Colon (tissue), 2 donors: ENCODE data around the gene NEAT1.

Experiments
- FAIRE-seq: peaks from 2 replicates; lab custom pipeline; 2012; peaks lifted over from hg19 to GRCh38; lab: Jason Lieb, UNC
- donor health status: control.
- donor health status: control.

The NEAT1 gene

GRCh38 chr11:65486570-65487466 is 64.2 kb downstream of the NEAT1 start:
- FAIRE-seq, result no peak

DNA sequence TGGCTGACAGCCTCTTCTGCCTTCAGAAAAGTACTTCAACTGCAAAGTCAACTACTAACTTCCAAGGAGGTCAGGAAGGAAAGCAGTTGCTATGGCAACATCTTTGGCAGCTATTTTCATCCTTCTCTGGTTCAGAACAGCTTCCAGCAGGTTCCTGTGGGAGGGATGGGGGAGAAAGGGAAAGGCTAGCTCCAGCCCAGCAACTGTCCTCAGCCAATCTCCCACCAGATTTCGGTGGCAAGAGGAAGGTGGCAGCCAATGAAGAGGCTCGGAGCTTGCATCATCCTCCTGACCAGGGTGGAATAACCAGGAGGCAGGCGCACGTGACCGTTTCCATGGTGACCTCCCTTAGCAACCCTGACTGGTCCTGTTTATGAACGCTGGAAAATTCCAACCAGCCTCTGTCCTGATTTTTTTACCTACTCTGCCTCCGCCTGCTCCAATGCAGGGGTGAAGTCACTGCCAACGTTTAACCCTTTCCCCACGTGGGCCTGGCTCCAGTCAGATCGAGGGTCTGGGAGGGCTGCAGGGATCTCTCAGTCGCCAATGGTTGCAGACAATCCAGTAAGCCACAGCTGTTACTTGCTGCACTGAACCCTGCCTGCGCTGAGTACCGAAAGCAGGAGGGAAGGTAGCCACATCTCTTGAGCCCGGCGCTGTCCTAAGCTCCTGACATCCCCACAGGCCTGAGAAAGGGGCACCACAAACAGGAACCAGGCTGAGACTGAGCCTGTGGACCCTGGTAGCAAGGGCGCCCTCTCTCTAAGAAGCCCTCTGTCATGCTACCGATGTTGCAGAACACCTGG is 65.1 kb downstream of the NEAT1 start:
- no peak for FAIRE-seq

GRCh38 chr11:65488273-65489034 is 65.9 kb downstream of the NEAT1 start:
- no peak for FAIRE-seq

DNA sequence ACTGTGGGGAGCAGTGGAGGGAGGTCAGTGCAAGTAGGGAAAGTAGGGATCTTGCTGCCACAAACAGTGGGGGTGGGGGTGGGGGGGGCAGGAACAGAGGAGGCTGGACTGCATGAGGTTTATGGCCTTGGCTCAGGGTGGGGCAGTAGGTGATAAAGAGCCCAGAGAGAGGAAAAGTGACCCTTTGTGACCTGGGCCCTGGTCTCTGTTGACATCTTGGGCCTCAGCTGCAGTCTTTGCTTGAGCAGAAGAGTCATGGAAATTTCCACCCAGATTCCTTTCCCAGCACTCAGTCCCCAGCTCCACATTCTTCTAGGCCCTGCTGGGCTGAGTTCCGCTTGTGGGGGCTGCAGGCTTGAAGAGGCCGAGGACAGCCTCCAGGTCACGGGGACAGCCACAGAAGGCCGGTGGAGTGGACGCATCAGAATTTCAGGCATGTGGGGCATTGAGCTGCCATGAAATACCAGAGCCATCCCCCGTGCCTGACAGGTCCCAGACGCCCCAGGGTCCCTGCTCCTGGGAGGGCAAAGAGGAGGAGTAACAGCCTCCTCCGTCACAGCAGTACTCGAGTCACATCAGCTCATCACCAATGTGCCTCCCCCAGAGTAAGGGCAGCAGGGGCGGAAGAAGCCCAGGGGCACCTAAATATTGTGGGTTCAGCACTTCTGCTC is 66.6 kb downstream of the NEAT1 start:
- no peak for FAIRE-seq

- no peak for FAIRE-seq
Measured at GRCh38 chr11:65489706-65490320, 67.2 kb downstream of the NEAT1 start.

- FAIRE-seq, result no peak
Measured at GRCh38 chr11:65491163-65491465, 68.5 kb downstream of the NEAT1 start.

GRCh38 chr11:65491614-65492386 is 69.2 kb downstream of the NEAT1 start:
- FAIRE-seq, result no peak

DNA sequence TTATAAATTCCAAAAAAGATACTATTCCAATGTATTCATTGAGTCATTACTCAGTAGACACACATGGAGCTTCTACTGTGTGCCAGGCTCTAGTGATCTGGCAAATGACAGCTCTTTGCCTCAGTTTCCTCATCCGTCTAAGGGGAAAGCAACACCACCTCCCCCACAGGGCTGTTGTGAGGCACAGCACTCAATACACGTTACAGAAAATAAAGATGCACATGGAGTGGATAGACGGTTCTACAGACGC is 69.7 kb downstream of the NEAT1 start:
- FAIRE-seq, result no peak

DNA sequence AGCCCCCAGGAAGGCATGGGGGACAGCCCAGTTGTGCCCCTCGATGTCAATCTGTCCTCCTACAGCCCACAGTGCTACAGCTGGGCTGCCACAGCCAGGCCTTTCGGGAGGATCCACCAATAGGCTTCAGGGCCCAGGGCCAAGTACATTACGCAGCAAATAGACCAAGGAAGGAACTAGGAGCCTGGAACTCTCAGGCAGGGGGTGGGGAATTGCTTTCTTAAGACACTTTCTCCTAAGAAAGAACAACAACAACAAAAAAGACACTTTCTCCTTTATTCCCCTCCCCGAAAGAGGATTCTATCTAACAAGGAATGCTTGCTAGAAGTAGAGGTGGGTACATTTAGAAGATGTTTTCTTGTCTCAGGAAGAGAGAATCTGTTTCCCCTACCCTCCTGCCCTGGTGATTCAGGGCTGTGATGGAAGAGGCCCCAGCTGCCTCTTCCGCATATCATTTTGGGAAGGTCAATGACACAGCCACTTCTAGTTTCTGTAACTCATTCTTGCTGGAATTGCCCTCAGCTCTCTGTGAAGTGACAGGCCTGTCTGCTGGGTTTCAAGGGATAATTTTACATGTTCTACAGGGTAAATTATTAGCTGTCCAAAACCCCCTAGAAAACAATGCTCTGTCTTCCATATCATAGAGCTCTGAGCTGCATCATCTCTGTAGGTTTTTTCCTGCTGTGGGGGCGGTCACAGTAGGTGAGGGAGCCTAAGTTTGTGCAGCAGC is 70.2 kb downstream of the NEAT1 start:
- FAIRE-seq, result no peak

DNA sequence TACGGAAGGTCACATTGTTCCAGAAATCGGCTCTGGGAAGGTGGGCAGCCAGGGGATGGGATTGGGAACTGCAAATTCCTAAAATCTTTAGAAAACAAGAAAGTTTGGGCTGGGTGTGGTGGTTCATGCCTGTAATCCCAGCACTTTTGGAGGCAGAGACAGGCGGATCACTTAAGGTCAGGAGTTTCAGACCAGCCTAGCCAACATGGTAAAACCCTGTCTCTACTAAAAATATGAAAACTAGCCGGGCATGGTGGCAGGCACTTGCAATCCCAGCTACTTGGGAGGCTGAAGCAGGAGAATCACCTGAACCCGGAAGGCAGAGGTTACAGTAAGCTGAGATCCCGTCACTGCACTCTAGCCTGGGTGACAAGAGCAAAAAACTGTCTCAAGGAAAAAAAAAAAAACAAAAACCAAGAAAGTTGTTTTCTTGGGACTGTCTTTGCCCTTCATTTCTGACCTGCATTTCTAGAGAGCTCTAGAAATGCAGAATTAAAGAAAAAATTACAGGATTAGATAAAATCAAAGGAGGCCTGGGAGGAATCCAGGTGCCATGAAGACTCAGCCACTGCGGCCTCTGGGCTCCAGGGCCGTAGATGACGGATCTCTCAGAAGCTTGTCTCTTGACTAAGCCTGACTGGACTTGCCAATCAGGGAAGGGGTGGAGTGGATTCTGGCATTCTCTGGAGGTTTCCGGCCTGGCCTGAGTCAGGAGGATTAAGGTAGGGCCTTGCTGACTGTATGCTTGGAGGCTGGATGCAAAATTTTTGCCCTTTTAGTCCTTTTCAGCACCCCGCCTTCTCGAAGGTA is 71.0 kb downstream of the NEAT1 start:
- FAIRE-seq, result no peak
